Measurements from ENCODE around the gene STYX. TPM values are rescaled to one million over a fixed set of nuclear protein-coding genes. Genes with fewer than 3 reads are reported as not detected.
A peak's percentile ranks its signal among the peaks of the same experiment; 100 is the strongest.

STYX gene
- total RNA-seq, 6 donors from 2014 or later: 3.0 to 16.5 (median 10.4) TPM

GRCh38 chr14:52695481-52696091 lies 34.4 kb upstream of the STYX start, which contains the start of gene ERO1A:
Gene ERO1A, minus strand, starts transcription at chr14:52695558. Its CDS starts 77 bp downstream, at chr14:52695481.
- Histone ChIP-seq H3K27me3 (no peaks in the 10 kb centered on the region), H3K36me3 (no peaks in the 10 kb centered on the region), H3K4me3 (peak within 1 kb of the TSS; percentile 73 to 92 (median 80)), H3K27ac (peak within 1 kb of the TSS; percentile 95 to 99 (median 98)), H3K9me3 (no peaks in the 10 kb centered on the region), H3K4me1 (peaks cover 17 to 41% (median 34%) of the 10 kb centered on the region in 4 donors)
- peak; percentile 85 to 97 for DNase-seq
- peak; percentile 90 to 96 for ATAC-seq (ENCODE audit: low FRiP score in 2 of 2)
- 0 to 1% methylated on average over 20 to 26 of the region's 78 CpGs for WGBS, 2 donors
- no peak for TF ChIP-seq EP300 (IDR thresholded peaks at IDR 0.05)
- peak in 3 of 4 donors; percentile 37 to 86 (median 71) for TF ChIP-seq POLR2A (IDR thresholded peaks at IDR 0.05)
- TF ChIP-seq POLR2AphosphoS5 (IDR thresholded peaks at IDR 0.05): peak; percentile 47 to 60
- TF ChIP-seq, protein P1, sequence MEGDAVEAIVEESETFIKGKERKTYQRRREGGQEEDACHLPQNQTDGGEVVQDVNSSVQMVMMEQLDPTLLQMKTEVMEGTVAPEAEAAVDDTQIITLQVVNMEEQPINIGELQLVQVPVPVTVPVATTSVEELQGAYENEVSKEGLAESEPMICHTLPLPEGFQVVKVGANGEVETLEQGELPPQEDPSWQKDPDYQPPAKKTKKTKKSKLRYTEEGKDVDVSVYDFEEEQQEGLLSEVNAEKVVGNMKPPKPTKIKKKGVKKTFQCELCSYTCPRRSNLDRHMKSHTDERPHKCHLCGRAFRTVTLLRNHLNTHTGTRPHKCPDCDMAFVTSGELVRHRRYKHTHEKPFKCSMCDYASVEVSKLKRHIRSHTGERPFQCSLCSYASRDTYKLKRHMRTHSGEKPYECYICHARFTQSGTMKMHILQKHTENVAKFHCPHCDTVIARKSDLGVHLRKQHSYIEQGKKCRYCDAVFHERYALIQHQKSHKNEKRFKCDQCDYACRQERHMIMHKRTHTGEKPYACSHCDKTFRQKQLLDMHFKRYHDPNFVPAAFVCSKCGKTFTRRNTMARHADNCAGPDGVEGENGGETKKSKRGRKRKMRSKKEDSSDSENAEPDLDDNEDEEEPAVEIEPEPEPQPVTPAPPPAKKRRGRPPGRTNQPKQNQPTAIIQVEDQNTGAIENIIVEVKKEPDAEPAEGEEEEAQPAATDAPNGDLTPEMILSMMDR (IDR thresholded peaks at IDR 0.05): peak in 1 of 6 experiments; percentile 12

GRCh38 chr14:52700701-52701172 lies 29.2 kb upstream of the STYX start:
- H3K36me3 ChIP-seq: no peaks in the 10 kb centered on the region
- no peak overlapping the region for H3K4me3 ChIP-seq
- WGBS, 2 donors: 24 to 28% methylated on average over 2 of the region's 2 CpGs
- TF ChIP-seq, protein P1 (IDR thresholded peaks at IDR 0.05): no peak
- TF ChIP-seq POLR2AphosphoS5 (IDR thresholded peaks at IDR 0.05) (no peak), EP300 (IDR thresholded peaks at IDR 0.05) (no peak)
- no peak for DNase-seq
- H3K9me3 ChIP-seq: no peaks in the 10 kb centered on the region
- no peak for ATAC-seq (ENCODE audit: low FRiP score in 2 of 2)
- H3K27me3 ChIP-seq: no peaks in the 10 kb centered on the region
- H3K27ac ChIP-seq: peak overlapping the region; percentile 52 to 79 (median 64)
- H3K4me1 ChIP-seq: peaks cover 7 to 24% (median 16%) of the 10 kb centered on the region in 4 donors

- no peak overlapping the region for H3K4me3 ChIP-seq
- no peaks in the 10 kb centered on the region for H3K27me3 ChIP-seq
- TF ChIP-seq EP300 (IDR thresholded peaks at IDR 0.05): no peak
- no peak for TF ChIP-seq POLR2A (IDR thresholded peaks at IDR 0.05)
- TF ChIP-seq, protein P1 (IDR thresholded peaks at IDR 0.05): no peak
- no peak for TF ChIP-seq POLR2AphosphoS5 (IDR thresholded peaks at IDR 0.05)
- peak overlapping the region; percentile 52 to 79 (median 64) for H3K27ac ChIP-seq
- H3K9me3 ChIP-seq: no peaks in the 10 kb centered on the region
- no peaks in the 10 kb centered on the region for H3K36me3 ChIP-seq
- no peak for DNase-seq
- WGBS, 2 donors: 69 to 76% methylated on average over 3 of the region's 3 CpGs
- H3K4me1 ChIP-seq: peaks cover 9 to 25% (median 17%) of the 10 kb centered on the region in 4 donors
- no peak for ATAC-seq (ENCODE audit: low FRiP score in 2 of 2)
Measured at GRCh38 chr14:52701223-52701622, 28.7 kb upstream of the STYX start.

DNA sequence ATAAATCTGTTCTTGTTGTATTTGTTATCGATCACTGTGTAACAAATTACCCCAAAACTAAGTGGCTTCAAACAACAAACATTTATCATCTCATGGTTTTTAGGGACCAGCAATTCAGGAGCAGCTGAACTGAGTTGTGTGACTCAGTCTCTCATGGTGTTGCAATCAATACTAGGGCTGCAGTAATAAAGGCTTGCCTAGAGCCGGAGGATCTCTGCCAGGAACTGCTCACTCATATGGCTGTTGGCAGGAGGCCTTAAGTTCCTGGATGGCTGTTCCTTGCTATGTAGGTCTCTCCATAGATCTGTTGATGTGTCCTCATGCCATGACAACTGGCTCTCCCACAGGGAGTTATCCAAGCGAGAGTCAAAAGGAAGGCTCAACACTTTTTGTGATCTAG lies 26.7 kb upstream of the STYX start:
- ATAC-seq (ENCODE audit: low FRiP score in 2 of 2): peak; percentile 23 to 28

More for the DNA sequence above, 26.7 kb upstream of the STYX start:
- Histone ChIP-seq H3K27ac (peak overlapping the region in 2 of 4 donors; percentile 40), H3K36me3 (no peaks in the 10 kb centered on the region), H3K4me3 (no peak overlapping the region), H3K9me3 (no peaks in the 10 kb centered on the region), H3K27me3 (no peaks in the 10 kb centered on the region), H3K4me1 (peaks cover 17 to 34% (median 22%) of the 10 kb centered on the region in 4 donors)
- DNase-seq: peak in 1 of 2 donors; percentile 87
- 61 to 62% methylated on average over 3 of the region's 3 CpGs for WGBS, 2 donors
- TF ChIP-seq POLR2A (IDR thresholded peaks at IDR 0.05) (no peak), EP300 (IDR thresholded peaks at IDR 0.05) (peak in 1 of 4 donors; percentile 72), POLR2AphosphoS5 (IDR thresholded peaks at IDR 0.05) (peak; percentile 18 to 68)
- TF ChIP-seq, protein P1 (IDR thresholded peaks at IDR 0.05): no peak

Measured in upper lobe of left lung (tissue), 6 donors.